H9 (cell line): ENCODE results near the gene KCMF1. TPM values are rescaled to one million over a fixed set of nuclear protein-coding genes. Genes with fewer than 3 reads are reported as not detected.

Experiments
- DNase-seq: peaks from one replicate; pipeline ENCODE4 v3.0.0-alpha.2; 2017
- H2AFZ ChIP-seq: one replicate; pipeline ENCODE4 v1.6.1; 2013; ENCODE audit warnings: mild to moderate bottlenecking, low read length, control low read depth, moderate library complexity
- H2AK5ac ChIP-seq: 2 replicates; pipeline ENCODE4 v1.6.1; 2013; ENCODE audit warnings: low read length, control low read depth, mixed read lengths; ENCODE audit not compliant: insufficient read length
- H2BK120ac ChIP-seq: one replicate; pipeline ENCODE4 v1.6.1; 2013; ENCODE audit warnings: low read depth, mild to moderate bottlenecking, low read length, control low read depth, inconsistent platforms; ENCODE audit not compliant: poor library complexity, severe bottlenecking
- H2BK12ac ChIP-seq: 2 replicates; pipeline ENCODE4 v1.6.1; 2013; ENCODE audit warnings: low read length, control low read depth, mixed read lengths, low read depth; ENCODE audit not compliant: insufficient read length
- H2BK15ac ChIP-seq: 2 replicates; pipeline ENCODE4 v1.6.1; 2013; ENCODE audit warnings: low read depth, low read length, control low read depth
- H2BK20ac ChIP-seq: one replicate; pipeline ENCODE4 v1.6.1; 2013; ENCODE audit warnings: low read depth, mild to moderate bottlenecking, low read length, control low read depth, inconsistent platforms; ENCODE audit not compliant: poor library complexity, severe bottlenecking
- H2BK5ac ChIP-seq: 2 replicates; pipeline ENCODE4 v1.6.1; 2013; ENCODE audit warnings: low read length, control low read depth, mixed read lengths; ENCODE audit not compliant: insufficient read length
- H3K14ac ChIP-seq: 2 replicates; pipeline ENCODE4 v1.6.1; 2013; ENCODE audit warnings: low read length, control low read depth; ENCODE audit not compliant: insufficient read depth
- H3K18ac ChIP-seq: 2 replicates; pipeline ENCODE4 v1.6.1; 2013; ENCODE audit warnings: low read depth, mild to moderate bottlenecking, mixed read lengths, low read length, control low read depth; ENCODE audit not compliant: insufficient read length
- H3K23ac ChIP-seq: 2 replicates; pipeline ENCODE4 v1.6.1; 2013; ENCODE audit warnings: low read length, control low read depth, mixed read lengths, low read depth; ENCODE audit not compliant: insufficient read length
- H3K23me2 ChIP-seq: 2 replicates; pipeline ENCODE4 v1.6.1; 2013; ENCODE audit warnings: low read depth, mild to moderate bottlenecking, mixed read lengths, low read length, control low read depth; ENCODE audit not compliant: insufficient read length, poor library complexity, severe bottlenecking
- H3K27ac ChIP-seq: 2 replicates; pipeline ENCODE4 v1.5.1; 2013; ENCODE audit warnings: low read length, control low read depth, mixed read lengths, low read depth; ENCODE audit not compliant: insufficient read length
- H3K27me3 ChIP-seq: 2 replicates; pipeline ENCODE4 v1.6.1; 2013; ENCODE audit warnings: low read length, control low read depth, inconsistent platforms; ENCODE audit not compliant: insufficient read depth
- H3K4ac ChIP-seq: 2 replicates; pipeline ENCODE4 v1.6.1; 2013; ENCODE audit warnings: low read depth, mild to moderate bottlenecking, control low read depth, inconsistent platforms, low read length, moderate library complexity
- H3K4me1 ChIP-seq: 2 replicates; pipeline ENCODE4 v1.6.1; 2013; ENCODE audit warnings: low read length, control low read depth, inconsistent platforms; ENCODE audit not compliant: insufficient read depth
- H3K4me2 ChIP-seq: 2 replicates; pipeline ENCODE4 v1.6.1; 2013; ENCODE audit warnings: low read length, control low read depth, mixed read lengths; ENCODE audit not compliant: insufficient read length, insufficient read depth
- H3K56ac ChIP-seq: 2 replicates; pipeline ENCODE4 v1.6.1; 2013; ENCODE audit warnings: low read depth, mild to moderate bottlenecking, mixed read lengths, low read length, control low read depth; ENCODE audit not compliant: insufficient read length
- H3K79me1 ChIP-seq: 2 replicates; pipeline ENCODE4 v1.6.1; 2013; ENCODE audit warnings: low read depth, mild to moderate bottlenecking, moderate library complexity, low read length, control low read depth, inconsistent platforms; ENCODE audit not compliant: insufficient read depth, poor library complexity, severe bottlenecking
- H3K79me2 ChIP-seq: 2 replicates; pipeline ENCODE4 v1.6.1; 2013; ENCODE audit warnings: low read length, control low read depth, inconsistent platforms; ENCODE audit not compliant: insufficient read depth
- H3K9ac ChIP-seq: 2 replicates; pipeline ENCODE4 v1.6.1; 2013; ENCODE audit warnings: low read length, control low read depth, mixed read lengths; ENCODE audit not compliant: insufficient read length; ENCODE audit errors: extremely low read depth
- H3K9me3 ChIP-seq: one replicate; pipeline ENCODE4 v1.6.1; 2013; ENCODE audit warnings: low read depth, low read length, inconsistent platforms; ENCODE audit not compliant: control insufficient read depth
- H3T11ph ChIP-seq: one replicate; pipeline ENCODE4 v1.6.1; 2013; ENCODE audit warnings: mild to moderate bottlenecking, low read length, control low read depth, inconsistent platforms
- H4K20me1 ChIP-seq: one replicate; pipeline ENCODE4 v1.6.1; 2013; ENCODE audit not compliant: control insufficient read depth, insufficient read length, insufficient read depth
- H4K5ac ChIP-seq: 2 replicates; pipeline ENCODE4 v1.6.1; 2013; ENCODE audit warnings: low read depth, mild to moderate bottlenecking, mixed read lengths, low read length, control low read depth; ENCODE audit not compliant: insufficient read length
- H4K8ac ChIP-seq: replicated peaks from 2 replicates; pipeline ENCODE4 v1.6.1; 2013; ENCODE audit warnings: low read length, control low read depth, mixed read lengths, low read depth; ENCODE audit not compliant: insufficient read length
- H4K91ac ChIP-seq: 2 replicates; pipeline ENCODE4 v1.6.1; 2013; ENCODE audit warnings: low read depth, mild to moderate bottlenecking, moderate library complexity, mixed read lengths, low read length, control low read depth; ENCODE audit not compliant: insufficient read length
- H3K27ac Mint-ChIP-seq, 3 experiments: 2 replicates in 2 of 3; 3 replicates in 1 of 3; pipeline ENCODE4 v1.8.0; 2020 to 2021; ENCODE audit warnings: mixed read lengths in 3 of 3, mild to moderate bottlenecking in 1 of 3, moderate library complexity in 1 of 3
- H3K27me3 Mint-ChIP-seq: 2 replicates; pipeline ENCODE4 v1.8.0; 2021; ENCODE audit warnings: low read depth, mild to moderate bottlenecking, moderate library complexity, mixed read lengths
- H3K36me3 Mint-ChIP-seq, 3 experiments: 2 replicates in 2 of 3; 3 replicates in 1 of 3; pipeline ENCODE4 v1.8.0; 2020 to 2021; ENCODE audit warnings: low read depth in 3 of 3, mixed read lengths in 3 of 3; ENCODE audit not compliant: insufficient read depth in 1 of 3
- H3K4me1 Mint-ChIP-seq, 2 experiments: 2 replicates each; pipeline ENCODE4 v1.8.0; 2020; ENCODE audit warnings: mixed read lengths in 2 of 2
- H3K4me3 Mint-ChIP-seq, 2 experiments: 2 replicates in 1 of 2; 3 replicates in 1 of 2; pipeline ENCODE4 v1.8.0; 2020 to 2021; ENCODE audit warnings: mild to moderate bottlenecking in 2 of 2, mixed read lengths in 2 of 2, moderate library complexity in 1 of 2
- H3K9me3 Mint-ChIP-seq, 2 experiments: 2 replicates in 1 of 2; 3 replicates in 1 of 2; pipeline ENCODE4 v1.8.0; 2020; ENCODE audit warnings: mild to moderate bottlenecking in 2 of 2, mixed read lengths in 2 of 2, moderate library complexity in 1 of 2
- CTCF ChIP-seq: fragments of 200-600 bp; sonication (generic); conservative IDR thresholded peaks from 3 replicates; pipeline ENCODE4 v1.8.0; 2021; ENCODE audit warnings: antibody characterized with exemption, mild to moderate bottlenecking
- WGBS: extraction: QIAGEN DNeasy Blood & Tissue Kit; methylation state at CpG from one replicate; pipeline ENCODE4 v1.1.7; 2013; ENCODE audit warnings: missing lambda C conversion rate, low lambda C conversion rate, mixed read lengths; ENCODE audit not compliant: insufficient read length; ENCODE audit errors: extremely low coverage; 5-methylcytosine and 5-hydroxymethylcytosine counted together
- total RNA-seq: library from RNA; stranded (reverse); gene quantifications from 2 replicates; pipeline ENCODE4 v1.2.1, GENCODE V29; 2021

The KCMF1 gene
- total RNA-seq, 1 experiment from 2014 or later, result 113 TPM

GRCh38 chr2:84996909-84997308 is 25.9 kb downstream of the KCMF1 start:
- Histone ChIP-seq H3K23ac (no peak overlapping the region), H2BK12ac (no peak overlapping the region), H3K14ac (no peak overlapping the region), H3K56ac (no peak overlapping the region), H2BK120ac (no peak overlapping the region), H2BK15ac (no peak overlapping the region), H3K4ac (no peak overlapping the region), H3K9me3 (no peaks in the 10 kb centered on the region), H3K79me1 (peaks cover 4% of the 10 kb centered on the region), H2AFZ (no peak overlapping the region), H3K23me2 (no peaks in the 10 kb centered on the region), H4K5ac (no peak overlapping the region), H4K20me1 (no peaks in the 10 kb centered on the region), H3T11ph (no peak overlapping the region), H2BK20ac (no peak overlapping the region), H3K79me2 (peaks cover 34% of the 10 kb centered on the region; the same call in 1 of the 2 replicates), H3K18ac (no peak overlapping the region), H3K4me2 (no peak overlapping the region), H3K4me1 (no peaks in the 10 kb centered on the region), H2AK5ac (no peak overlapping the region), H4K91ac (no peak overlapping the region), H3K9ac (no peak overlapping the region), H3K27me3 (no peaks in the 10 kb centered on the region), H4K8ac (no peak overlapping the region), H2BK5ac (no peak overlapping the region), H3K27ac (no peak overlapping the region)
- no peak overlapping the region for H3K4me3 Mint-ChIP-seq
- H3K27me3 Mint-ChIP-seq, result no peaks in the 10 kb centered on the region
- no peaks in the 10 kb centered on the region for H3K9me3 Mint-ChIP-seq
- H3K27ac Mint-ChIP-seq, result no peak overlapping the region
- TF ChIP-seq CTCF, result no peak
- peaks cover 0 to 7% (median 4%) of the 10 kb centered on the region in 3 experiments; a peak in 3 of 7 replicates for H3K36me3 Mint-ChIP-seq
- H3K4me1 Mint-ChIP-seq, result peaks cover 2 to 7% of the 10 kb centered on the region in 2 experiments; a peak in 2 of 4 replicates
- WGBS, result no CpG with 5 or more reads among the region's 2 CpGs
- DNase-seq, result no peak
